Subcutaneous abdominal adipose tissue (tissue), 5 donors: ENCODE measurements around the gene CHST6.
"Not testable (repeated sequence)": the region's sequence is repeated elsewhere in the genome, so short reads cannot be mapped to it uniquely, and the experiment has no call there.

Source experiments
- H3K27ac ChIP-seq: one replicate; pipeline ENCODE4 v1.7.0; 2013; ENCODE audit warnings: low read depth, mild to moderate bottlenecking, inconsistent platforms, low read length, moderate library complexity
- H3K27me3 ChIP-seq, 5 donors: one replicate each; pipeline ENCODE4 v1.7.0; 2013; ENCODE audit warnings: low read length in 5 of 5, inconsistent platforms in 1 of 5; ENCODE audit not compliant: control insufficient read depth in 5 of 5, insufficient read depth in 4 of 5
- H3K36me3 ChIP-seq, 5 donors: one replicate each; pipeline ENCODE4 v1.7.0; 2013; ENCODE audit warnings: low read length in 5 of 5; ENCODE audit not compliant: control insufficient read depth in 5 of 5, insufficient read depth in 5 of 5
- H3K4me1 ChIP-seq, 5 donors: one replicate each; pipeline ENCODE4 v1.7.0; 2013; ENCODE audit warnings: low read length in 5 of 5, mild to moderate bottlenecking in 3 of 5, moderate library complexity in 1 of 5; ENCODE audit not compliant: control insufficient read depth in 5 of 5, insufficient read depth in 5 of 5
- H3K4me3 ChIP-seq, 5 donors: one replicate each; pipeline ENCODE4 v1.7.0; 2013; ENCODE audit warnings: low read length in 5 of 5, low read depth in 1 of 5
- H3K9ac ChIP-seq, 5 donors: one replicate each; pipeline ENCODE4 v1.7.0; 2013; ENCODE audit warnings: low read length in 5 of 5, mild to moderate bottlenecking in 4 of 5, moderate library complexity in 3 of 5
- H3K9me3 ChIP-seq, 5 donors: one replicate each; pipeline ENCODE4 v1.7.0; 2013; ENCODE audit warnings: low read length in 5 of 5; ENCODE audit not compliant: control insufficient read depth in 5 of 5
- donor health status: healthy.
- donor health status: healthy.
- donor health status: healthy.
- donor health status: healthy.
- donor health status: healthy.

The CHST6 gene

GRCh38 chr16:75452464-75453190 lies 42.6 kb downstream of the CHST6 start:
- Histone ChIP-seq H3K9me3 (no peaks in the 10 kb centered on the region), H3K27me3 (no peaks in the 10 kb centered on the region), H3K36me3 (peaks cover 2 to 18% (median 5%) of the 10 kb centered on the region in 5 donors), H3K27ac (no peak overlapping the region), H3K4me1 (peaks cover 0 to 5% (median 4%) of the 10 kb centered on the region in 5 donors), H3K4me3 (no peak overlapping the region), H3K9ac (no peak overlapping the region)

- H3K27ac ChIP-seq: no peak overlapping the region
- no peaks in the 10 kb centered on the region for H3K27me3 ChIP-seq
- H3K4me1 ChIP-seq: no peaks in the 10 kb centered on the region
- peaks cover 2 to 22% (median 8%) of the 10 kb centered on the region in 5 donors for H3K36me3 ChIP-seq
- no peak overlapping the region for H3K9ac ChIP-seq
- H3K4me3 ChIP-seq: no peak overlapping the region
- no peaks in the 10 kb centered on the region for H3K9me3 ChIP-seq
Observed at GRCh38 chr16:75446416-75446815, 48.8 kb downstream of the CHST6 start.

- no peaks in the 10 kb centered on the region for H3K27me3 ChIP-seq
- H3K27ac ChIP-seq: no peak overlapping the region
- H3K9me3 ChIP-seq: no peaks in the 10 kb centered on the region
- H3K36me3 ChIP-seq: peaks cover 0 to 16% (median 2%) of the 10 kb centered on the region in 5 donors
- H3K9ac ChIP-seq: no peak overlapping the region
- H3K4me3 ChIP-seq: no peak overlapping the region
- no peaks in the 10 kb centered on the region for H3K4me1 ChIP-seq
Observed at GRCh38 chr16:75445298-75445697, 49.9 kb downstream of the CHST6 start.

GRCh38 chr16:75443298-75443697 lies 51.9 kb downstream of the CHST6 start:
- H3K36me3 ChIP-seq: peaks cover 0 to 11% (median 2%) of the 10 kb centered on the region in 5 donors
- no peak overlapping the region for H3K9ac ChIP-seq
- H3K4me1 ChIP-seq: no peaks in the 10 kb centered on the region
- no peaks in the 10 kb centered on the region for H3K27me3 ChIP-seq
- no peaks in the 10 kb centered on the region for H3K9me3 ChIP-seq
- H3K4me3 ChIP-seq: no peak overlapping the region
- H3K27ac ChIP-seq: no peak overlapping the region

- no peaks in the 10 kb centered on the region for H3K9me3 ChIP-seq
- peak overlapping the region; percentile 67 for H3K27ac ChIP-seq
- H3K4me3 ChIP-seq: peak overlapping the region; percentile 75 to 97 (median 91)
- H3K4me1 ChIP-seq: peaks cover 0 to 19% (median 17%) of the 10 kb centered on the region in 5 donors
- H3K9ac ChIP-seq: peak overlapping the region; percentile 10 to 94 (median 89)
- no peaks in the 10 kb centered on the region for H3K36me3 ChIP-seq
- no peaks in the 10 kb centered on the region for H3K27me3 ChIP-seq
Observed at GRCh38 chr16:75433732-75434413, 61.4 kb downstream of the CHST6 start.

- Histone ChIP-seq H3K9ac (peak within 1 kb of the TSS; percentile 56 to 94 (median 89)), H3K9me3 (no peaks in the 10 kb centered on the region), H3K36me3 (no peaks in the 10 kb centered on the region), H3K27ac (peak within 1 kb of the TSS; percentile 67), H3K4me1 (peaks cover 0 to 19% (median 17%) of the 10 kb centered on the region in 5 donors), H3K4me3 (peak within 1 kb of the TSS; percentile 75 to 97 (median 91)), H3K27me3 (no peaks in the 10 kb centered on the region)
Observed at GRCh38 chr16:75432828-75433731, 62.2 kb downstream of the CHST6 start, which contains the start of gene CFDP1. TSS of gene CFDP1 (minus strand) at chr16:75433503. CDS start at chr16:75433352, 151 bp downstream.

- Histone ChIP-seq H3K4me1 (peaks cover 0 to 22% (median 19%) of the 10 kb centered on the region in 5 donors), H3K9me3 (no peaks in the 10 kb centered on the region), H3K9ac (no peak overlapping the region), H3K36me3 (no peaks in the 10 kb centered on the region), H3K4me3 (no peak overlapping the region), H3K27me3 (no peaks in the 10 kb centered on the region), H3K27ac (no peak overlapping the region)
Observed at GRCh38 chr16:75429621-75430403, 65.4 kb downstream of the CHST6 start.

- H3K4me1 ChIP-seq: peaks cover 0 to 11% (median 5%) of the 10 kb centered on the region in 5 donors
- not testable (repeated sequence) for H3K27ac ChIP-seq, H3K36me3 ChIP-seq, H3K27me3 ChIP-seq, H3K9me3 ChIP-seq, H3K9ac ChIP-seq, H3K4me3 ChIP-seq
Observed at GRCh38 chr16:75426524-75426923, 68.7 kb downstream of the CHST6 start.

- not testable (repeated sequence) for H3K27me3 ChIP-seq, H3K9me3 ChIP-seq, H3K27ac ChIP-seq, H3K4me3 ChIP-seq, H3K9ac ChIP-seq, H3K36me3 ChIP-seq
- peaks cover 3 to 18% (median 13%) of the 10 kb centered on the region in 5 donors for H3K4me1 ChIP-seq
Observed at GRCh38 chr16:75424105-75424762, 71.0 kb downstream of the CHST6 start.
